Measurements from ENCODE around the gene TDRD3. TPM values are rescaled to one million over a fixed set of nuclear protein-coding genes. Genes with fewer than 3 reads are reported as not detected.

The TDRD3 gene
- total and polyA plus RNA-seq, 7 experiments from 2014 or later: 8.3 to 33.6 (median 25.8) TPM

- ATAC-seq: no peak
- no peak overlapping the region for H3K4me3 Mint-ChIP-seq
- CTCF ChIA-PET: no interaction called here
- H3K9me3 Mint-ChIP-seq: no peaks in the 10 kb centered on the region
- no peaks in the 10 kb centered on the region for H3K4me1 ChIP-seq (ENCODE audit: control insufficient read depth in 2 of 2, insufficient read depth in 2 of 2, low read length in 2 of 2)
- no peaks in the 10 kb centered on the region for H3K27me3 ChIP-seq (ENCODE audit: control insufficient read depth in 2 of 2, insufficient read depth in 2 of 2, low read length in 2 of 2)
- no peak for DNase-seq
- no peak overlapping the region for H3K27ac Mint-ChIP-seq
- no peak overlapping the region for H3K27ac ChIP-seq (ENCODE audit: low read depth, low read length)
- no peaks in the 10 kb centered on the region for H3K9me3 ChIP-seq (ENCODE audit: control insufficient read depth in 2 of 3, low read length in 3 of 3)
- H3K4me3 ChIP-seq (ENCODE audit: low read length): no peak overlapping the region
- no peaks in the 10 kb centered on the region for H3K27me3 Mint-ChIP-seq
- H3K36me3 ChIP-seq (ENCODE audit: control insufficient read depth in 2 of 3, insufficient read depth in 3 of 3, low read length in 3 of 3): peaks cover 0 to 3% (median 0%) of the 10 kb centered on the region in 3 experiments
- peaks cover 0 to 35% (median 25%) of the 10 kb centered on the region in 5 donors for H3K36me3 Mint-ChIP-seq
- no peaks in the 10 kb centered on the region for H3K4me1 Mint-ChIP-seq
- POLR2A ChIA-PET: no interaction called here
- intact Hi-C loops (cut with micrococcal nuclease): no loop called here
Observed at GRCh38 chr13:60520902-60521569, 124.0 kb downstream of the TDRD3 start.

GRCh38 chr13:60538566-60538965 is 141.5 kb downstream of the TDRD3 start:
- Mint-ChIP-seq H3K4me1 (no peaks in the 10 kb centered on the region), H3K27me3 (no peaks in the 10 kb centered on the region), H3K4me3 (no peak overlapping the region), H3K9me3 (no peaks in the 10 kb centered on the region), H3K27ac (no peak overlapping the region), H3K36me3 (peaks cover 0 to 27% (median 17%) of the 10 kb centered on the region in 5 donors)
- ATAC-seq: no peak
- CTCF ChIA-PET: no interaction called here
- POLR2A ChIA-PET: no interaction called here
- Histone ChIP-seq H3K36me3 (ENCODE audit: control insufficient read depth in 2 of 3, insufficient read depth in 3 of 3, low read length in 3 of 3) (peaks cover 0 to 2% (median 0%) of the 10 kb centered on the region in 3 experiments), H3K9me3 (ENCODE audit: control insufficient read depth in 2 of 3, low read length in 3 of 3) (no peaks in the 10 kb centered on the region), H3K4me3 (ENCODE audit: low read length) (no peak overlapping the region), H3K27me3 (ENCODE audit: control insufficient read depth in 2 of 2, insufficient read depth in 2 of 2, low read length in 2 of 2) (no peaks in the 10 kb centered on the region), H3K27ac (ENCODE audit: low read depth, low read length) (no peak overlapping the region), H3K4me1 (ENCODE audit: control insufficient read depth in 2 of 2, insufficient read depth in 2 of 2, low read length in 2 of 2) (no peaks in the 10 kb centered on the region)
- intact Hi-C loops (cut with micrococcal nuclease): no loop called here
- no peak for DNase-seq

- CTCF ChIA-PET: no interaction called here
- Histone ChIP-seq H3K4me1 (ENCODE audit: control insufficient read depth in 2 of 2, insufficient read depth in 2 of 2, low read length in 2 of 2) (no peaks in the 10 kb centered on the region), H3K27ac (ENCODE audit: low read depth, low read length) (no peak overlapping the region), H3K36me3 (ENCODE audit: control insufficient read depth in 2 of 3, insufficient read depth in 3 of 3, low read length in 3 of 3) (peaks cover 0 to 2% (median 0%) of the 10 kb centered on the region in 3 experiments), H3K27me3 (ENCODE audit: control insufficient read depth in 2 of 2, insufficient read depth in 2 of 2, low read length in 2 of 2) (no peaks in the 10 kb centered on the region), H3K4me3 (ENCODE audit: low read length) (no peak overlapping the region), H3K9me3 (ENCODE audit: control insufficient read depth in 2 of 3, low read length in 3 of 3) (no peaks in the 10 kb centered on the region)
- intact Hi-C loops (cut with micrococcal nuclease): no loop called here
- Mint-ChIP-seq H3K9me3 (peaks cover 0 to 5% (median 0%) of the 10 kb centered on the region in 11 donors), H3K27ac (no peak overlapping the region), H3K4me3 (no peak overlapping the region), H3K4me1 (peaks cover 0 to 4% (median 0%) of the 10 kb centered on the region in 7 donors), H3K36me3 (peaks cover 0 to 27% (median 24%) of the 10 kb centered on the region in 5 donors), H3K27me3 (no peaks in the 10 kb centered on the region)
- POLR2A ChIA-PET: no interaction called here
- no peak for ATAC-seq
- no peak for DNase-seq
Observed at GRCh38 chr13:60540276-60540675, 143.3 kb downstream of the TDRD3 start.

GRCh38 chr13:60562096-60562780 is 165.2 kb downstream of the TDRD3 start:
- Mint-ChIP-seq H3K27ac (no peak overlapping the region), H3K36me3 (peaks cover 0 to 44% (median 33%) of the 10 kb centered on the region in 5 donors), H3K9me3 (no peaks in the 10 kb centered on the region), H3K4me3 (no peak overlapping the region), H3K27me3 (no peaks in the 10 kb centered on the region), H3K4me1 (no peaks in the 10 kb centered on the region)
- no peak overlapping the region for H3K27ac ChIP-seq (ENCODE audit: low read depth, low read length)
- intact Hi-C loops (cut with micrococcal nuclease): no loop called here
- CTCF ChIA-PET: no interaction called here
- no peaks in the 10 kb centered on the region for H3K27me3 ChIP-seq (ENCODE audit: control insufficient read depth in 2 of 2, insufficient read depth in 2 of 2, low read length in 2 of 2)
- no peaks in the 10 kb centered on the region for H3K9me3 ChIP-seq (ENCODE audit: control insufficient read depth in 2 of 3, low read length in 3 of 3)
- peaks cover 0 to 3% (median 0%) of the 10 kb centered on the region in 3 experiments for H3K36me3 ChIP-seq (ENCODE audit: control insufficient read depth in 2 of 3, insufficient read depth in 3 of 3, low read length in 3 of 3)
- POLR2A ChIA-PET: no interaction called here
- no peaks in the 10 kb centered on the region for H3K4me1 ChIP-seq (ENCODE audit: control insufficient read depth in 2 of 2, insufficient read depth in 2 of 2, low read length in 2 of 2)
- ATAC-seq (no peak), DNase-seq (no peak)
- no peak overlapping the region for H3K4me3 ChIP-seq (ENCODE audit: low read length)

GRCh38 chr13:60571571-60571970 is 174.6 kb downstream of the TDRD3 start:
- peaks cover 20 to 66% (median 59%) of the 10 kb centered on the region in 5 donors for H3K36me3 Mint-ChIP-seq
- no peak overlapping the region for H3K4me3 Mint-ChIP-seq
- ATAC-seq (no peak), DNase-seq (no peak)
- ChIA-PET CTCF (no interaction called here), POLR2A (no interaction called here)
- H3K9me3 ChIP-seq (ENCODE audit: control insufficient read depth in 2 of 3, low read length in 3 of 3): no peaks in the 10 kb centered on the region
- no peaks in the 10 kb centered on the region for H3K4me1 Mint-ChIP-seq
- H3K4me3 ChIP-seq (ENCODE audit: low read length): no peak overlapping the region
- intact Hi-C loops (cut with micrococcal nuclease): no loop called here
- no peaks in the 10 kb centered on the region for H3K27me3 Mint-ChIP-seq
- peaks cover 0 to 12% (median 0%) of the 10 kb centered on the region in 11 donors for H3K9me3 Mint-ChIP-seq
- no peaks in the 10 kb centered on the region for H3K27me3 ChIP-seq (ENCODE audit: control insufficient read depth in 2 of 2, insufficient read depth in 2 of 2, low read length in 2 of 2)
- H3K27ac ChIP-seq (ENCODE audit: low read depth, low read length): no peak overlapping the region
- H3K27ac Mint-ChIP-seq: no peak overlapping the region
- no peaks in the 10 kb centered on the region for H3K4me1 ChIP-seq (ENCODE audit: control insufficient read depth in 2 of 2, insufficient read depth in 2 of 2, low read length in 2 of 2)
- H3K36me3 ChIP-seq (ENCODE audit: control insufficient read depth in 2 of 3, insufficient read depth in 3 of 3, low read length in 3 of 3): peaks cover 0 to 13% (median 0%) of the 10 kb centered on the region in 3 experiments

- Mint-ChIP-seq H3K27me3 (no peaks in the 10 kb centered on the region), H3K4me1 (no peaks in the 10 kb centered on the region), H3K9me3 (peaks cover 0 to 12% (median 0%) of the 10 kb centered on the region in 11 donors), H3K4me3 (no peak overlapping the region), H3K27ac (no peak overlapping the region), H3K36me3 (peaks cover 20 to 60% (median 53%) of the 10 kb centered on the region in 5 donors)
- intact Hi-C loops (cut with micrococcal nuclease): no loop called here
- no peak overlapping the region for H3K4me3 ChIP-seq (ENCODE audit: low read length)
- ATAC-seq (no peak), DNase-seq (no peak)
- ChIA-PET CTCF (no interaction called here), POLR2A (no interaction called here)
- H3K4me1 ChIP-seq (ENCODE audit: control insufficient read depth in 2 of 2, insufficient read depth in 2 of 2, low read length in 2 of 2): no peaks in the 10 kb centered on the region
- no peak overlapping the region for H3K27ac ChIP-seq (ENCODE audit: low read depth, low read length)
- H3K27me3 ChIP-seq (ENCODE audit: control insufficient read depth in 2 of 2, insufficient read depth in 2 of 2, low read length in 2 of 2): no peaks in the 10 kb centered on the region
- H3K9me3 ChIP-seq (ENCODE audit: control insufficient read depth in 2 of 3, low read length in 3 of 3): no peaks in the 10 kb centered on the region
- peaks cover 0 to 11% (median 0%) of the 10 kb centered on the region in 3 experiments for H3K36me3 ChIP-seq (ENCODE audit: control insufficient read depth in 2 of 3, insufficient read depth in 3 of 3, low read length in 3 of 3)
Observed at GRCh38 chr13:60572003-60572798, 175.2 kb downstream of the TDRD3 start.
